Hematopoietic multipotent progenitor cell treated with erythropoietin and hydrocortisone succinate and interleukin-3 and kit ligand, for 15 days (in vitro differentiated cells): ENCODE measurements around the gene GOT2.
"Not testable (repeated sequence)": the region's sequence is repeated elsewhere in the genome, so short reads cannot be mapped to it uniquely, and the experiment has no call there.

Experiments
- DNase-seq: peaks from one replicate; pipeline ENCODE4 v3.0.0-alpha.2; 2015; ENCODE audit warnings: low spot score

GOT2 gene

DNA sequence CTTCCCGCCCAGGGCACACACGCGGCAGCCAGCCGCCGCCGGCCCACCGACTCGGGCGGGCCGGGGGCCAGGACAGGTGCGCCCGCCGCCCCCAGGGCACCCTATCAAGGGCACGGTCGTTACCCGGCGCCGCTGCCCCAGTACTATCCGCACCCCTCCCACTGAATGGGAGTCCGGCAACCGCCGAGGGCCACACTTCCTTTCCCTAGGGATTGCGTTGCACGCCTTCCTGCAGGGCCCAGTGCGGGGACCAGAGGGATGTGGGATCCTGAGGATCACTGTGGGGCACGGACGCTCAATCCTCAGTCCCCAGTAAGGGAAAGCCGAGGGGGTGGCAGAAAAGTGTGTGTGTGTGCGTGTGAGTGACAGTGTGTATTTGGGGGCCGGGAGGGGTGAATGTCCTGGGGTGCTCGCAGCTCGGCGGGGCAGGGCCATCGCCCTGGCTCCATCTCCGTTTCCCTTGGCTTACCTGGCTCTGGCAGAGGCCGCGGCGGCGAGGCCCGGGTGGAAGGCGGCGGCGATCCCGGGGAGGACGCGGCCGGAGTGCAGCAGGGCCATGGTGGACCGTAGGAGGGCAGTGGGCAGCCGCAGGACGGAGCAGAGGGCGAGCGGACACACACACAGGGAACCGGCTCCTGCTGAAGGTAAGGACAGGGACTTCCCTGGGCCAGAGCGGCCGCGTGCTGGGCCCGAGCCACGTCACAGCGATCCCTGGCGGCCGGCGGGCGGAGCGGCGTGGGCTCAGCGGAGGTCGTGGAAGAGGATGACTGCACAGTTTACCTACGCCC is at the start of gene GOT2:
TSS of gene GOT2 (minus strand) at position 646 of the 788 bp plus-strand sequence. CDS start at position 558, 88 bp downstream.
- peak; percentile 83 for DNase-seq

DNA sequence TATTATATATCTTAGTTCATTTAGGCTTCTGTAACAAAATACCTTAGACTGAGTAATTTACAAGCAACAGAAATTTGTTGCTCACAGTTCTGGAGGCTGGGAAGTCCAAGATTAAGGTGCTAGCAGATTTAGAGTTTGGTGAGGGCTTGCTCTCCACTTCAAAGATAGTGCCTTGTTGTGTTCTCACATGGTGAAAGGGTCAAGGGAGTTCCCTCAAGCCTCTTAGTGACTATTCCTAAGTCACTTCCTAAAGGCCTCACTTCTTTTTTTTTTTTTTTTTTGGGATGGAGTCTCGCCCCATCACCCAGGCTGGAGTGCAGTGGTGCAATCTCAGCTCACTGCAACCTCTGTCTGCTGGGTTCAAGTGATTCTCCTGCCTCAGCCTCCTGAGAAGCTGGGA is 45.2 kb upstream of the GOT2 start:
- DNase-seq = not testable (repeated sequence)

DNA sequence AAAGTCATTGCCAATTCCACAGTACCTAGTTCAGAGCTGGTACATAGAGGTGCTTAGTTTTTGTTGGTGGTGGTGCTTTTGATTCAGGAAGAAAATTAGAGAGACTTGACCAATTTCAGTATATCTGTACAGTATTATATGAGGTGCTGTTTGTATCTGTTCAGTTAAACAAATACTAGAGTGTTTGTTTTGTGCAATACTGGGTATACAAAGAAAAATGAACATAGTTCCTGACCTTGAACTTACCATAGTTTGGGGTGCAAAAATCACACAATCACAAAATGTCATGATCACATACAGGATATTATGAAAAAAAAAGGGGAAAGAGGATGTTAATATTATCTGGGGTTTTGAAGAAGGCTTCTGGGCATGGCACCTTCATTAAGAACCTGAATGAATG is 39.8 kb upstream of the GOT2 start:
- DNase-seq = no peak

DNA sequence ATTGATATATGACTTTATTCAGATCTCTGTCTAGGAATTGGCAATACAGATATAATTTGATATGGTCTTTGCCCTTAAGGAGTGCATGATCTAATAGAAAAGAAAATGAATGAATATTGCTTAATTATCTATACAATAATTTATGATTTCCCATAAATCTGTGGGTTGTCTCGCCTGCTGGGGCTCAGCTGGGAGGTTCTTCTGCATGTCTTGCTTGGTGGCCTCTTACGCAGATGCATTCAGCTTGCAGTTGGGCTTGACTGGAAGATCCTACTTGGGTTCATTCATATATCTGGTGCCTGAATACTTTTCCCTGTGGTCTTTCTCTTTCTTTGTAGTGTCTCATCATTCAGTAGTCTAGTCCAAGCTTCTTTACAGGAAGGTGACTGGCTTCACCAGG is 34.0 kb upstream of the GOT2 start:
- no peak for DNase-seq

DNA sequence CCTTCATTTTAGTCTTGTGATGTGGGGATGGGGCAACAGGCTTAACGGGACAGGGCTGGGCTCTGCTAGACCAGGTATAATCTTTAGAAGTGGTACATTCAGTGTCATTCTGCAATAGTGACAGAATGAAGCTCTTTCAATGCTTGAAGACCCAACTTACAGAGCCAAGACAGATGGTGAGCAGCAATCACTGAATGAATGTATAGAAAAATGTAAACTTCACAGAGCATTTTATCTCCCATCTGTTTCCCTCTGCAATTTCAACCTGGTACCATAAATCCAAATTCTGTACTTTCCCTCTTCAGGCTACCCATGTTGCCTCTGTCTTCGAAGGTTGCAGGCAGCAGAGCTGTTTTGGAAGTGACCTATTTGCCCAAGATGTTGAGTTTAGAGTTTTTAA is 33.5 kb upstream of the GOT2 start:
- DNase-seq = no peak

DNA sequence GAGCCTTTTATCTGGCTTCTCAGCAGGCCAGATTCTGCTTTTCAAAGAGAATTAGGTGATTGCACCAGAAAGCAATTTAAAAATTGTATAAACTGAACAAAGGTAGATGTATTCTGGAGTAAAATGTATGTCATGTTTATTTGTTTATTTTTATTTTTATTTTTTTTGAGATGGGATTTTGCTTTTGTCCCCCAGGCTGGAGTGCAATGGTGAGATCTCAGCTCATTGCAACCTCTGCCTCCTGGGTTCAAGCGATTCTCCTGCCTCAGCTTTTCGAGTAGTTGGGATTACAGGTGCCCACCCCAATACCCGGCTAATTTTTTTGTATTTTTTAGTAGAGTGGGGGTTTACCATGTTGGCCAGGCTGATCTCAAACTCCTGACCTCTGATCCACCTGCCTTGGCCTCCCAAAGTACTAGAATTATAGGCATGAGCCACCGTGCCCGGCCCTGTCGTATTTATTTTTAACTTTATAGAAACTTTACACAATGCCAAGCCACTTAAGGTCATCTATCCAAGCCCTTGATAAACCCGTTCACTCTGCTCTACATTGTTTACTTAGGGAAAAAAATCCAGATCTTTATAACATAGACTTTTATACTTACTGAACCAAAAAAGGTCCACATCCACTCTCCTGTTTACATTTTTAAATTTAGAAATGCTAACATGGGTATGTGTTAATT is 22.7 kb upstream of the GOT2 start:
- DNase-seq = no peak

DNA sequence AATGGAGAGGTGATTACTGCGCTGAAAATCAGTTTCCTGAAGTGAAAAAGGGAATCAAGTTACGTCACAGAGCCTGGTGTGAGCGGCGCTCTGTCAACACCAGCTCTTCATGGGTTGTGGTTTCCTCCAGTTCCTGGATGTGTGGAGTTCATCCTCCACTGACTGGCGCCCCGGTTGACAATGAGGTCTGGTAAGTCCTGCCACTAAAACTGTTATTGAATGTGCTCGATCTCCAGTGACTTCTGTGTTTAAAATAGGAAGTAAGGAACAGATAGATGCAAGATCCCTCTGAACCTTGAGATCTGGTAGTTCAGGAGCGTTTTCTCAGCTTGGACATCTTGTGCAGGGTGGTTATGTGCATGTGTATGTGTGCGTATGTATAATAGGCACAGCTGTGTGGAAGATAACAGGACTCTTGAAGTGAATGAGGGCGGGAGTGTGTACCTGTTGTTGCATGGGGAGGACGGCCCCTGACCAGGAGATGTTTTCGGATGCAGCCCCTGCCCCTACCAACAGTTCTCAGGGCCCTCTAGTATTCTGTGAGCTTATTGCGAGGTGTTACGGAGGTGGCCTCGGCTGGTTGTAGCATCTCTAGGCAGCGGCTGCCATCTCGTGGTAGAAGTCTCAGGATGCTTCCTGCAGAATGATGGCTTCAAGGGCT is 22.0 kb upstream of the GOT2 start:
- peak; percentile 70 for DNase-seq

DNA sequence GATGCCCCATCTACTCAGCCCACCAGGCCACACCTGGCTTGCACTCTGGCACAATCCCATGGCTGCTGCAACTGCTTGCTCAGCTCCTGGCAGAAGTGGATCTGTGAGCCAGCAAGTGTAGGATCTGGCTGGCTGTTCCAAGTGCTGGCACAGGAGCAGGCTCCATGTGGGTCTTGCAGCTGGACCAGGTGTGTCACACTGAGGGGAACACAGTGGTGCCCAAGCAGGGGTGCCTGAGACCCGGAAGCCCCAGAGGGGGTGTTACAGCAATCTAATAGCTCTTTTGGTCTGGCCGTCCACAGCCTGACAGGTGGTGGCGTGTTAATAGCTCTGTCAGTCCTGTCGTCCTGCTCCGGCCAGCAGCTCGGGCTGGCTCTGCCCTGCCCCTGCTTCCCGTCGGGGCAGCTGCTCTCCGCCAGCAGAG is 19.6 kb upstream of the GOT2 start:
- no peak for DNase-seq

DNA sequence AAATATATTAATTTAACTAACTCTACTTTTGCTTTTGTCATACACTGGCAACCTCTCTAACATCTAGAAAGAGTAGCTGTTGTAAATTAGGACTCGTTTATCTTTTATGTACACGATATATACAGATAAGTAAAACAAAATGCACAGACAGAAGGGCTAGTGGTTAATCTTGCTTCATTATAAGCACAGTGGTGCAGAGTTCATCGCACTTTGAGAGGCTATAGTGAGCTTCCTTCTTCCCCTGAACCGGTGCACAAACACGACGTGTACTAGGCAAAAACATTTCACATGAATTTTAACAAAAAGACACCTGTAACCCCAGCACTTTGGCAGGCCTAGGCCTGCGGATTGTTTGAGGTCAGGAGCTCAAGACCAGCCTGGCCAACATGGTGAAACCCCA is 10.4 kb upstream of the GOT2 start:
- DNase-seq = no peak

DNA sequence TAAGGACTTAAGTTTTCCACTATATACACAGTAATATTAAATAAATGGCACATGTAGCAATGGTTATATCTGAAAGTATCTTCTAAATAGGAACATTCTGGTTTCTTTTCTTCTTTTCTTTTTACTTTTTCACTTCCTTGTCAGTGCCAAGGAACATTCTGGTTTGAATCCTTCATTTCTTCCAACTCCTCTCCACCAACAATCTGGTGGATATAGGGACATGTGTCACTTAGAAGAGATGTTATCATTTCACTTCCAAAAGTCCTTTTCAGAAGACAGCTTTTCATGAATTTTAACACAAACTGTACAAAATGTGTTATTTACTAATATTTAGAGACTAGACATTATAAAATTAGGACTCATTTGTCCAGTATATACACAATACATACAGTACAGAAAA is 7.9 kb upstream of the GOT2 start:
- no peak for DNase-seq

DNA sequence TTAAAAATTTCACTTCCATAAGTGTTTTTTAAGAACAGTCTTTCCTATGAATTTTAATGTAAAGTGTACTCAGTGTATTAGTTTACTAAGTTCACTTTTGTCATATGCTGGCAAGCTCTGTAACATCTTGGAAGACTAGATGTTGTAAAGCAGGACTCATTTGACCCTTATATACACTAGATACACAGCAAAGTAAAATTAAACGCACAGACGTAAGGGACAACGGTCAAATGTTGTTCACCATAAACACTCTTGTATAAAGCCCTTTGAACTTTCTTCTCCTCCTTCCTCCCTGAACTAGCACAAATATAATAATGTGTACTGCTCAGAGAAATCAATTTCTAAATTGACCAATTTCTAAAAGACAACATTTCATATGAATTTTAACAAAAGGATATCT is 7.0 kb upstream of the GOT2 start:
- DNase-seq = no peak

DNA sequence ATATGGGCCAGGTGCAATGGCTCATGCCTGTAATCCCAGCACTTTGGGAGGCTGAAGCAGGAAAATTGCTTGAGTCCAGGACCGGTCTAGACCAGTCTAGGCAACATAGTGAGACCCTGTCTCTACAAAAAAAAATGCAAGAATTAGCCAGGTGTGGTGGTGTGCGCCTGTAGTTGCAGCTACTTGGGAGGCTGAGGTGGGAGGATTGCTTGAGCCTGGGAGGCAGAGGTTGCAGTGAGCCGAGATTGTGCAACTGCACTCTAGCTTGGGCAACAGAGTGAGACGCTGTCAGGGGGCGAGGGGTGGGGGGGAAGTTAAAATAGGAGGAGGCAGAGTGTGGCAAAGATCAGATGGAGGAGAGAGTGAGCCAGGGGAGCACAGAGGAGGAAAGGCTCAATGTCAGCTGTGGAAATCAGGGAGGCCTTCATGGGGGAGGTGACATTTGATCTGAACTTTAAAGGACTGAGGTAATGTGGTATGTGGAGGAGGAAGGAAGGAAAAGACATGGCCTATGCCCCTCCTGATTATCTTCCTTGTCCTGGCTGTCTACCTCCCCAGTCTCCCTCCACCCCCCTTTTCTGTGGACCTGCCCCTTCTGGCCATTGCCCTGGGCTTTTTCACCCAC is 4.7 kb upstream of the GOT2 start:
- DNase-seq = no peak

DNA sequence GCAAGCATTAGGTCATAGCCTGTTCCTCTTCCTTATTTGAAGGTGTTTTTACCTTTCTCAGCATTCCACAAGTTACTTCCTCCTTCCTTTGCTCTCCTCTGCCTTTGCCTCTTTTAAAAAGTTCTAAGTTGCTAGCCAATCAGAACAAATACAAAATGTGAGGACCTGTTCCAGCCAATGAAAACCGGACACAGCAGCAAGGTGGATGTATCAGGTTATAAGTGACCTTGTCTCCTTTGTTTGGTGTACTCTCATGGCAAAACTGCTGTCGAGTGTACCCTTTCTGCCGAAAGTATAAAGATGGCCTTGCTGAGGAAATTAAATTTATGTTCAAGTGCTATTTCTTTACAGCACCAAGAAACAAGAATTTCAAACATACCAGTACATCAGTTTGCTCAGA is 2.2 kb upstream of the GOT2 start:
- not testable (repeated sequence) for DNase-seq

DNA sequence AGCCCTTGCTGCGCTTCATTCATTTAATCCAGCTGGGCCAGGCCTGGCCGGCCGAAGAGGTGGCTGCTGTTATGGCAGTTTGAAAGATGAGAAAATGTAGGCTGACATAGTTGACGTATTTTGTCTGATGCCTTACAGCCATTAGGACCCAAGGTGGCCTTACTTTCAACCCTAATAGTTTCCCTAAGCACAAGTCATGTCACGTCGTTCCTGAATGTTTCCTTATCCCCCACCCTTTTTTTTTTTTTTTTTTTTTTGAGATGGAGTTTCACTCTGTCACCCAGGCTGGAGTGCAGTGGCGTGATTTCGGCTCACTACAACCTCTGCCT is 307 bp upstream of the GOT2 start:
- no peak for DNase-seq

DNA sequence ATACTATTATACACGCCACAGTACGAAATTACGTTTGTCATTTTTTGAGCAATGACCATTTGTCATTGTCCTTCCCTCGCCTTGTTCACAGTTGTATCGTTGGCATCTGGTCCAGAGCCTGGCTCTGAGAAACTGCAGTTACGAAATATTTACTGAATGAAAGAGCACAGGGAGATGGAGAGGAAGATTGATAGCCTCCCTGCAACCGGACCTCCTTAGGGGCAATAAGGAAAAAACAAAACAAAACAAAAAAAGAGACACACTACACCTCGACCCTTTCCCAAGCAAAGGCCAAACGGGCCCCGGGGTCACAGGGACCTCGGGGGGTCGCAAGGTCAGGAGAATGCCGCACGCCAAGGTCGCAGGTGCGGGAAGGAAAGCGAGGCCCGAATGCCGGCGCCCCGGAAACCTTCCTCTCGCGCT is 857 bp downstream of the GOT2 start:
- DNase-seq = no peak

DNA sequence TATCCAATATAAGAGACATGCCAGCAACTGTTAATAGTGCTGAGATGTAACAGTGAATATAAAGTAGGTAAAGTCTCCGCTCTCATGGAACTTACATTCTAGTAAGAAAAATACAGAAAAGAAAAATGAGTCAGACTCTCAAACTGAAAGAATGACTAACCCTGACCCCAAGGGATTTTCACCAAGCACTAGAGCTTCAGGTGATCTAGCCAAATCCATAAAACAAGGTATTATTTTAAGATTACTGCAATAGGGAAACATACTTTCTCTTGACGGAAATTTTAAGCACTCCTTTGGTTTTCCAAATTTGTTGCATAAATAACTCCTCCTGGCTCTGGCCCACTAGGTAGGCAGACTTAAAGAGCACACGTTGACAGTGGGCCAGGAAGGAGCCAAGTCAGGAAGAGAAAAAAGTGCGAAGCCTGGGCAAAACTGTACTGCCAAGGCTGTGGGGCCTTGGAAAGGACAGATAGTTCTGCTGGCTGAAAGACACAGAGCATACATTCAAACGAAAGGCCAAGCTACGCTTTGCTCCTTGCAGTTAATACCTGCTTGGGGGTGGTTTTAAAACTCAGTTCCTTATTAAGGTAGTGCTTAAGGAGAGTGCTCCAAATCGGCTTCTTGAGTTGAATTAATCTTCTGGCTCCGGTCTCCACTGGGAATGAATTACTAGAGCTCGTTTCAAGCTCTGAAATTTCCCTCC is 1.4 kb downstream of the GOT2 start:
- DNase-seq = no peak

DNA sequence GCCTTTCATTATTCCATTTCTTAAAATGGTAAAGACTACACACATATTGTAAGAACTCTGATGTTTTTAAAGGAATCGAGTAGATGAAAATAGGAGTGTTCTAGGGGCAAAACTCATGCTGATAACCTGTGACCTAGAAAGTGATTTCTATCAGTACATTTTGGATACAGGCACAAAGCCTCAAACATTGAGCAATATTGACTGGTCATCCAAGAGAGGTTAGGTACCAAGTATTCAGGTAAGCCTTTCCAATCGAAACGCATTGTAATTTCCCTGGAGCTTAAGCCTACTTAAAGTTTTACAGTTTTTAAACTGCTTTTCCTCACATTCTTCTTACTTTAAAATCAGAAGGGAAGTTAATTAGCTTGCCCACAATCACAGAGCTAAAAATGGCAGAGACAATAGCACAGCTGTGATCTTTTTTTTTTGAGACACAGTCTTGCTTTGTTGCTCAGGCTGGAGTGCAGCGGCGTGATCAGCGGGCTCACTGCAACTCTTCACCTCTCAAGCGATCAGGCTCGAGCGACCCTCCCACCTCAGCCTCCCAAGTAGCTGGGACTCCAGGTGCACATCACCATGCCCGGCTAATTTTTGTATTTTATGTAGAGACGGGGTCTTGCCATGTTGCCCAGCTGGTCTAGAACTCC is 3.3 kb downstream of the GOT2 start:
- no peak for DNase-seq

DNA sequence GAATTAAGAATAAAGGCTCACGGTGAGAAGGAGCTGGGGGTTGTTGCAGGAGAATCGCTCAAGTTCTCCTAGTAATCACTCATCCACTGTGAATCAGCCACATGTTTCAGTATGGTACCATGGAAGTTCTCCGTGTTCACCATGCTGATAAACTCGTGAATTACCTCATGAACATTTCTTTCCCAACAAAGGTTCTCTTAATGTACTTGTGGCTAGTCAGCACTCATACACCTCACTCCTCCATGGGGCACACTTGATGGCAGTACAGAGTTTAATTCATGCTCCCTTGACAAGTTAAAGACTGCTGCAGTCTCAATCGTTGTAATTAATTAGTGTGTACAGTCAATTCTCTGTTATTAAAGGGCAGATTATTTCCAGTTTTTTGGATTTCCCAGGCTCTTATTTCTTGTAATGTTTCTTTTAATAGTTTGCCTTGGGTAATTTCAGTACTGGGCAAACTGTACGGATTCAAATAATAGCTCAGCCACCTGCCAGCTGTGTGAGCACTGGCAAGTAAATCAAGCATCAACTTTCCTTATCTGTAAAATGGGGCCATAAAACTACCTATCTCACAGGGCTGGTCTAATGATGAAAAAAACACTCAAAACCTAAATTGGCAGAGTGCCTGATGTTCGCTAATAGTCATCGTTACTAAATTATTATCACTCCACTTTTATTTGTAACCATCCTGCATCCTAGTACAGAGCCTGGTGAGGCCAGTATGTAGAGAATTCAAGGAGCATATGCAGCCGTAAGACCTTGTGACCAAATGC is 6.1 kb downstream of the GOT2 start:
- no peak for DNase-seq

DNA sequence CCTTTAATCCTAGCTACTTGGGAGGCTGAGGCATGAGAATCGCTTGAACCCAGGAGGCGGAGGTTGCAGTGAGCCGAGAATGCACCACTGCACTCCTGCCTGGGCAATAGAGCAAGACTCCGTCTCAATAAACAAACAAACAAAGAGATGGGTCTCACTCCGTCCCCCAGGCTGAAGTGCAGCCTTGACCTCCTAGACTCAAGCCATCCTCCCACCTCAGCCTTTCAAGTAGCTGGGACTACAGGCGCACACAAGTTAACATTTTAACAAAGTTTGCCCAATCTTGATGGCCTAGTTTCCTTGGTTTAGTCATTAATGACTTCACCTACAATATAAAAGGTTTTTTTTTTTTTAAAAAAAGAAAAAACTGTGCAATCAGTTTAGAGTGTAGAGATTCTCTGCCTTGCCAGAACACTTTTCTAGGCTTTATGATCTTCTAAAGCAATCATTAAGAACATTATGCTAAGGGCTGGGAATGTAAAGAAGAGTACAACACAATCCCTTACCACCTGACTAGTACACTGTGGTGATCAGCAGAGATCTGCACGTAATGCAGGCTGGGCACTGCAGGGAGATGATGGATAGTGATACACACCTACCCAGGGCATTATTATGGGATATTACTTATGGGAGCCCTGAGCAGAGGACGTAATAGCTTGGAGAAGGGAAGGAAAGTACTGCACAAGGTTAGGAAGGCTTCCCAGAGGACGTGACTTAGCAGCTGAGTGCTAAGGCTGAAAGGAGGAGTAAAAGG is 6.9 kb downstream of the GOT2 start:
- no peak for DNase-seq

DNA sequence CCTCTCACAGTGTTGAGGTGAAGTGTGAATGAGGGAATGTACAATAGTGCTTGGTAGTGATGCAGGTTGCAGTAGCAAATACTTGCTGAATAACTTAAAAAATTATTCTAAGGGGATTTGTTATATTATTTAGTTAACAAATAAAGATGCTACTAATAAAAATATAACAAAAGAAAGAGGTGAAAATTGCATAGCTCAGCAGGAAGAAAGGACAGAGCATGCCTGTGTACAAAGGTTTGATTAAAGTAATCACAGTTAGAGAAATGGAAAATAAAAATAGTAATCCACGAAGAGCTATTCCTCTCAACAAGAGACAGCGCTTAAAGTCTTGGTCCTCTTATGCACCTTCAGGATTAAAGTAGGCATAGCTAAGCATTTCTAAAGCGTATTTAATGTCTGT is 11.0 kb downstream of the GOT2 start:
- no peak for DNase-seq
